ENCODE data around the gene RFT1.

Gene RFT1

GRCh38 chr3:53104762-53105161 lies 25.5 kb downstream of the RFT1 start:
- H2BK12ac ChIP-seq (ENCODE audit: low read length), result no peak overlapping the region
- no peak overlapping the region for H3K27ac ChIP-seq (ENCODE audit: low read depth, low read length)
- H3K4me3 ChIP-seq (ENCODE audit: low read depth, low read length), result no peak overlapping the region
- no peak overlapping the region for H4K91ac ChIP-seq (ENCODE audit: low read depth, low read length)
- no peak overlapping the region for H3K4me2 ChIP-seq (ENCODE audit: low read length)
- peaks cover 1% of the 10 kb centered on the region for H3K9me3 ChIP-seq (ENCODE audit: insufficient read depth, low read depth, low read length)
- no peak overlapping the region for H2AFZ ChIP-seq (ENCODE audit: insufficient read depth, low read length, poor library complexity)
- peaks cover 0 to 3% of the 10 kb centered on the region in 2 experiments for H3K4me1 ChIP-seq (ENCODE audit: control insufficient read depth in 1 of 2, insufficient read depth in 2 of 2, low read length in 2 of 2)
- H2BK5ac ChIP-seq (ENCODE audit: low read depth, low read length, poor library complexity), result no peak overlapping the region
- no peak overlapping the region for H4K12ac ChIP-seq (ENCODE audit: low read depth, low read length)
- H3K79me2 ChIP-seq (ENCODE audit: control insufficient read depth, insufficient read depth, low read length, poor library complexity), result no peaks in the 10 kb centered on the region
- no peak overlapping the region for H3K23ac ChIP-seq (ENCODE audit: low read length)
- no peak overlapping the region for H4K8ac ChIP-seq (ENCODE audit: low read depth, low read length)
- no peak overlapping the region for H3K14ac ChIP-seq (ENCODE audit: low read length)
- H3K27me3 ChIP-seq (ENCODE audit: insufficient read depth, low read length), result no peaks in the 10 kb centered on the region
- WGBS (ENCODE audit: extremely low coverage, insufficient coverage, insufficient read length), result no CpG with 5 or more reads among the region's 3 CpGs
- no peak overlapping the region for H3K18ac ChIP-seq (ENCODE audit: low read length)
- no peak overlapping the region for H3K9ac ChIP-seq (ENCODE audit: low read length)
- no peak overlapping the region for H2BK120ac ChIP-seq (ENCODE audit: insufficient read depth, low read length, poor library complexity)
- peaks cover 15 to 16% of the 10 kb centered on the region in 2 experiments for H3K36me3 ChIP-seq (ENCODE audit: control insufficient read depth in 1 of 2, insufficient read depth in 2 of 2, low read length in 2 of 2)
- no peak overlapping the region for H2AK5ac ChIP-seq (ENCODE audit: low read length)
- DNase-seq, result no peak
- H3K4ac ChIP-seq (ENCODE audit: low read depth, low read length), result no peak overlapping the region
- no peaks in the 10 kb centered on the region for H3K79me1 ChIP-seq (ENCODE audit: low read length)

DNA sequence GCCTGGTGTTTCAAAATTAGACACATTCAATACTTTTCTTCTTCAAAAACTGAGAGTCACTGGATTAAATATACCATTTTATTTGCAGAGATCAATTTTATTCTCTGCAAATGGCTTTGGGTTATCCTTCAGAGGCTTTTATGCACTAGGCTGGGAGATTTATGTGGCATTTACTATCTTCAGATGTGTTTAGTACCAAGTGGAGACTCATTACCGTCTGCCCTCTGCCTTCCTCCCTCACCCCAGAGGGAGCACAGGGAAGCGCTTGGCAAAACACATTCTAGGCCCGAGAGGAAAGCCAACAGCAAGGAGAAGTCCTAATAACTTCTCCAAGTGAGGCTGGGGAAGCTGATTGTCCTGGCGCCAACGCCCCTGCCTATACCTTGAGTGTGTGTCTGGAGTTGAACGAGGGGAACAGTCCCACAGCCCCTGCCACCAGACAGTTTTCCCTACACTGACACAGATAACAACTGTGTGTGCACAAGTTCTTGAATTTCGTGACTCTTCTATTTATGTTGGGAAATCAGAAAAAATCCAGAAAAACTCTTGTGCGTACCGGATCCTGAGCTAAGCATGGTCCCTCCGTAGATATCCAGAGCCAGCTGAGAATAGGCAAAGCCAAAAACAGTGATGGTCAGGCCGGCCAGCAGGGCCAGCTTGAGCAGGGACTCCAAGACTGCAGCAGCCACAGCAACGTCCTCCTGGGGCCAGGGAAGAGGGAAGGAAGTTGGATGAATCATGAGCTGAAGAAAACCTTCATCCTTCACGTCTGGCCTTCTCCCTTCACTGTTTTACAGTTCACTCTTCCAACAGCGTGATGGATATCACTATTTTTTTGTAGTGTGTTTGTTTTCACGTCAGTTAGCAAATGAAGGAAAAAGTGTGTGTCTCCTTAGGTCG lies 26.6 kb downstream of the RFT1 start:
- no peak overlapping the region for H2AFZ ChIP-seq (ENCODE audit: insufficient read depth, low read length, poor library complexity)
- no peaks in the 10 kb centered on the region for H3K27me3 ChIP-seq (ENCODE audit: insufficient read depth, low read length)
- H3K9ac ChIP-seq (ENCODE audit: low read length), result no peak overlapping the region
- no peaks in the 10 kb centered on the region for H3K4me1 ChIP-seq (ENCODE audit: control insufficient read depth in 1 of 2, insufficient read depth in 2 of 2, low read length in 2 of 2)
- DNase-seq, result no peak
- no peak overlapping the region for H2AK5ac ChIP-seq (ENCODE audit: low read length)
- no peak overlapping the region for H2BK12ac ChIP-seq (ENCODE audit: low read length)
- H3K18ac ChIP-seq (ENCODE audit: low read length), result no peak overlapping the region
- no peaks in the 10 kb centered on the region for H3K79me1 ChIP-seq (ENCODE audit: low read length)
- no peak overlapping the region for H3K4ac ChIP-seq (ENCODE audit: low read depth, low read length)
- no peak overlapping the region for H3K4me2 ChIP-seq (ENCODE audit: low read length)
- no peak overlapping the region for H4K12ac ChIP-seq (ENCODE audit: low read depth, low read length)
- no peak overlapping the region for H2BK5ac ChIP-seq (ENCODE audit: low read depth, low read length, poor library complexity)
- WGBS (ENCODE audit: extremely low coverage, insufficient coverage, insufficient read length), result no CpG with 5 or more reads among the region's 16 CpGs
- no peak overlapping the region for H3K14ac ChIP-seq (ENCODE audit: low read length)
- H3K9me3 ChIP-seq (ENCODE audit: insufficient read depth, low read depth, low read length), result peaks cover 1% of the 10 kb centered on the region
- H3K36me3 ChIP-seq (ENCODE audit: control insufficient read depth in 1 of 2, insufficient read depth in 2 of 2, low read length in 2 of 2), result peaks cover 16 to 22% of the 10 kb centered on the region in 2 experiments
- no peak overlapping the region for H2BK120ac ChIP-seq (ENCODE audit: insufficient read depth, low read length, poor library complexity)
- H4K91ac ChIP-seq (ENCODE audit: low read depth, low read length), result no peak overlapping the region
- H3K4me3 ChIP-seq (ENCODE audit: low read depth, low read length), result no peak overlapping the region
- H3K23ac ChIP-seq (ENCODE audit: low read length), result no peak overlapping the region
- H4K8ac ChIP-seq (ENCODE audit: low read depth, low read length), result no peak overlapping the region
- H3K27ac ChIP-seq (ENCODE audit: low read depth, low read length), result no peak overlapping the region
- no peaks in the 10 kb centered on the region for H3K79me2 ChIP-seq (ENCODE audit: control insufficient read depth, insufficient read depth, low read length, poor library complexity)

DNA sequence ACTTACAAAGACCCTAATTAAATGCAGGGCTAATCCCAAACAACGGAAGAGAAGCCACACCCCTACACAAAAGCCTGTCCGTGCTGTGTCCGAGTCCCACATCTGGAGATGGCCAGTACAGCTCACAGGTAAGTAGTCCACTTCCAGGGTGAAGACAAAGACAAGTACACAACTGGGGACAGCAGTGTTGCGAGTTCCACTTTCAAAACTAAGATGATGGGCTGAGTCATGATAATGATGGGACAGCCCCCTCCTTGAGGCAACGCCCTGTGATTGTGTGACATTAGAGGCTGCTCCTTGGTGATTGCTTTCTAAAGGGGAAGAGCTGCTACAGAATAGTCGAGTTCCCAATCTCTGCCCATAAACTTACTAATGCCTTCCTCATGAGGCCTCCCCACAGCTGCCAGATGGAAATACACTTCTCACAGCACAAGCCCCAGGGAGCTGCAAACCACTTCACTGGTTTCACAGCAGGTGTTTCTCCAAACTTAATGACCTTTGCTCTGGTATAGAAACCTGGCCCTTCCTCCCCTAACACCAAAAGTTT lies 27.6 kb downstream of the RFT1 start:
- Histone ChIP-seq H3K4me1 (ENCODE audit: control insufficient read depth in 1 of 2, insufficient read depth in 2 of 2, low read length in 2 of 2) (no peaks in the 10 kb centered on the region), H2AK5ac (ENCODE audit: low read length) (no peak overlapping the region), H3K9ac (ENCODE audit: low read length) (no peak overlapping the region), H3K18ac (ENCODE audit: low read length) (no peak overlapping the region), H2BK5ac (ENCODE audit: low read depth, low read length, poor library complexity) (no peak overlapping the region), H4K8ac (ENCODE audit: low read depth, low read length) (no peak overlapping the region), H4K12ac (ENCODE audit: low read depth, low read length) (no peak overlapping the region), H3K9me3 (ENCODE audit: insufficient read depth, low read depth, low read length) (peaks cover 1% of the 10 kb centered on the region), H3K27me3 (ENCODE audit: insufficient read depth, low read length) (no peaks in the 10 kb centered on the region), H4K91ac (ENCODE audit: low read depth, low read length) (no peak overlapping the region), H3K79me1 (ENCODE audit: low read length) (no peaks in the 10 kb centered on the region), H3K4ac (ENCODE audit: low read depth, low read length) (no peak overlapping the region), H3K14ac (ENCODE audit: low read length) (no peak overlapping the region), H3K36me3 (ENCODE audit: control insufficient read depth in 1 of 2, insufficient read depth in 2 of 2, low read length in 2 of 2) (peaks cover 13 to 22% of the 10 kb centered on the region in 2 experiments), H2AFZ (ENCODE audit: insufficient read depth, low read length, poor library complexity) (no peak overlapping the region), H2BK12ac (ENCODE audit: low read length) (no peak overlapping the region), H3K79me2 (ENCODE audit: control insufficient read depth, insufficient read depth, low read length, poor library complexity) (no peaks in the 10 kb centered on the region), H3K27ac (ENCODE audit: low read depth, low read length) (no peak overlapping the region), H2BK120ac (ENCODE audit: insufficient read depth, low read length, poor library complexity) (no peak overlapping the region), H3K4me2 (ENCODE audit: low read length) (no peak overlapping the region), H3K4me3 (ENCODE audit: low read depth, low read length) (no peak overlapping the region), H3K23ac (ENCODE audit: low read length) (no peak overlapping the region)
- WGBS (ENCODE audit: extremely low coverage, insufficient coverage, insufficient read length), result no CpG with 5 or more reads among the region's 6 CpGs
- peak in 1 of 2 donors; percentile 17 for DNase-seq

DNA sequence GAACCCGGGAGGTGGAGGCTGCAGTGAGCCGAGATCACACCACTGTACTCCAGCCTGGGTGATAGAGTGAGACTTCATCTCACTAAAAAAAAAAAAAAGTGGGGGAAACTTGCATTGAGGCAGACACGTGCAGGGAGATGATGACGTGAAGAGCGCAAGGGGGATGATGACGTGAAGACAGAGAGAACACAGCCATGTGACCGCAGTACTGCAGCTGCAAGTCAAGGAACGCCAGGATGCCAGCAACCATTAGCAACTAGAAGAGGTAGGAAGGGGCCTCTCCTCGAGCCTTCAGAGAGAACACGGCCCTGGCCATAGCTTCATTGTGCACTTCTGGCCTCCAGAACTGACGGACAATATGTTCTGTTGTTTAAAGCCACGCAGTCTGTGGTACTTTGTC lies 28.3 kb downstream of the RFT1 start:
- H3K23ac ChIP-seq (ENCODE audit: low read length), result no peak overlapping the region
- WGBS (ENCODE audit: extremely low coverage, insufficient coverage, insufficient read length), result no CpG with 5 or more reads among the region's 12 CpGs

More for the DNA sequence above, 28.3 kb downstream of the RFT1 start:
- no peak overlapping the region for H3K4me2 ChIP-seq (ENCODE audit: low read length)
- no peak overlapping the region for H3K27ac ChIP-seq (ENCODE audit: low read depth, low read length)
- no peak overlapping the region for H2AFZ ChIP-seq (ENCODE audit: insufficient read depth, low read length, poor library complexity)
- H4K12ac ChIP-seq (ENCODE audit: low read depth, low read length), result no peak overlapping the region
- no peak overlapping the region for H2BK5ac ChIP-seq (ENCODE audit: low read depth, low read length, poor library complexity)
- no peak overlapping the region for H3K4me3 ChIP-seq (ENCODE audit: low read depth, low read length)
- no peaks in the 10 kb centered on the region for H3K27me3 ChIP-seq (ENCODE audit: insufficient read depth, low read length)
- H3K4me1 ChIP-seq (ENCODE audit: control insufficient read depth in 1 of 2, insufficient read depth in 2 of 2, low read length in 2 of 2), result no peaks in the 10 kb centered on the region
- H3K9ac ChIP-seq (ENCODE audit: low read length), result no peak overlapping the region
- H3K9me3 ChIP-seq (ENCODE audit: insufficient read depth, low read depth, low read length), result peaks cover 1% of the 10 kb centered on the region
- H2BK12ac ChIP-seq (ENCODE audit: low read length), result no peak overlapping the region
- no peak overlapping the region for H4K8ac ChIP-seq (ENCODE audit: low read depth, low read length)
- no peak overlapping the region for H3K14ac ChIP-seq (ENCODE audit: low read length)
- H3K79me2 ChIP-seq (ENCODE audit: control insufficient read depth, insufficient read depth, low read length, poor library complexity), result no peaks in the 10 kb centered on the region
- H3K79me1 ChIP-seq (ENCODE audit: low read length), result no peaks in the 10 kb centered on the region
- H2BK120ac ChIP-seq (ENCODE audit: insufficient read depth, low read length, poor library complexity), result no peak overlapping the region
- H4K91ac ChIP-seq (ENCODE audit: low read depth, low read length), result no peak overlapping the region
- no peak overlapping the region for H3K18ac ChIP-seq (ENCODE audit: low read length)
- no peak overlapping the region for H3K4ac ChIP-seq (ENCODE audit: low read depth, low read length)
- no peak overlapping the region for H2AK5ac ChIP-seq (ENCODE audit: low read length)
- H3K36me3 ChIP-seq (ENCODE audit: control insufficient read depth in 1 of 2, insufficient read depth in 2 of 2, low read length in 2 of 2), result peaks cover 13 to 22% of the 10 kb centered on the region in 2 experiments
- no peak for DNase-seq
